HG03066 (cell line): ENCODE data around the gene IP6K3.
A peak's percentile ranks its signal among the peaks of the same experiment; 100 is the strongest.

Experiments used
- ATAC-seq: cut with Tn5 transposase; IDR thresholded peaks from one replicate; pipeline ENCODE4 v1.9.1; 2021; ENCODE audit warnings: low read depth; ENCODE audit not compliant: unreplicated experiment

Gene IP6K3, protein sequence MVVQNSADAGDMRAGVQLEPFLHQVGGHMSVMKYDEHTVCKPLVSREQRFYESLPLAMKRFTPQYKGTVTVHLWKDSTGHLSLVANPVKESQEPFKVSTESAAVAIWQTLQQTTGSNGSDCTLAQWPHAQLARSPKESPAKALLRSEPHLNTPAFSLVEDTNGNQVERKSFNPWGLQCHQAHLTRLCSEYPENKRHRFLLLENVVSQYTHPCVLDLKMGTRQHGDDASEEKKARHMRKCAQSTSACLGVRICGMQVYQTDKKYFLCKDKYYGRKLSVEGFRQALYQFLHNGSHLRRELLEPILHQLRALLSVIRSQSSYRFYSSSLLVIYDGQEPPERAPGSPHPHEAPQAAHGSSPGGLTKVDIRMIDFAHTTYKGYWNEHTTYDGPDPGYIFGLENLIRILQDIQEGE

DNA sequence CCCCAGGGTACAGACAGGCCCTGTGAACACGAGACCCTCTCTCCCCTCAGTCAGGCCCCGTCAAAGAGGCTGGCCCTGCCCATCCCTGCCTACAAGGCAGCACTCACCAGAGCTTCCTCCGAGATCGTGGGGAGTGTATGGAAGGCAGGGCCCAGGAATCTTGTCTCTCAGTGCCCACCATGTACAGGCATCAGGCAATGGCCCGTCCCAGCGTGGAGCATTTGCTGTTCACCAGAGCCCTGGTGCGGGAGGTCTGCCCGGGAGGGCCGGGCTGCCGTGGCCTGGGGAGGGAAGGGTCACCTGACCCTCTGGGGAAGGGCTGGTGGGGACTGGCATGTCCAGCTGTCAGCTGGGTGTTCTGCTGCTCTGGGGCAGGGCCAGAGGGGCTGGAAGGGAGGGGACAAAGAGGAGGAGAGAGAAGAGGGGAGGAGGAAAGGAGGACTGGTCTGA lies at the start of gene IP6K3:
TSS of gene IP6K3 (minus strand) at position 255 of the 450 bp plus-strand sequence. CDS start 11,429 bp downstream, outside the sequence.
- no peak for ATAC-seq

DNA sequence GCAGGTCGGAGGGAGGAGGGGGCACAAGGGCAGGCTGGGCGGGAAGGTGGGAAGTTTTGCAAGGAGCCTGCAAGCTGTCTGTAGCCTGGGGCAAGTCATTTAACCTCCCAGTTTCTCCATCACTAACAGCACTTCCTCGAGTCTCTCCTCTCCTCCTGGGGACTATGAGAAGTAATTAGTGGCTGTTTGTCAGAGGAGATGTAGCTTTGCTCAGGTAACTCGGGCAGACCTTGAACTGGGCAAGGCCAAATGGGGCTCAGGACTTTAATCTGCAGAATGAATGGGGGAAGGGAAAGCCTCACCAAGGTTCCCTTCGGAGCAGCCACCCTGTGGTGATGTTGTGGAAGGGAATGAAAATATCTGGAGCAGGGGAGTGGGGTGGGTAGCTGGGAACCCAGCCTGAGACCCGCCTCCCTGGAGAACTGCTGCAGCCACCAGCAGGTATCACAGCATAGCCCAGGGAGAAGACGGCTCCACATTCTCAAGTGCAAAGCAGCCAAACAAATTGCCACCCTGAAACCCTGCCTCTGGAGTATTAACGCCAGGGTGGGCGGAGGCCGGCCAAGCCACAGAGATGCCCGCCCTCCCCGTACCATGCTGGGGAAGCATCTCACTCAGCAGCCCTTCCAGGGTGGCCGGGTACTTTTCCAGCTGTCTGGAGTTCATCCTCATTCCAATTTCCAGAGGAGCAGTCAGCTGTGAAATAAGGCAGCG lies 48.4 kb upstream of the IP6K3 start:
- ATAC-seq: no peak

GRCh38 chr6:33792981-33793380 lies 46.3 kb upstream of the IP6K3 start:
- ATAC-seq: no peak

DNA sequence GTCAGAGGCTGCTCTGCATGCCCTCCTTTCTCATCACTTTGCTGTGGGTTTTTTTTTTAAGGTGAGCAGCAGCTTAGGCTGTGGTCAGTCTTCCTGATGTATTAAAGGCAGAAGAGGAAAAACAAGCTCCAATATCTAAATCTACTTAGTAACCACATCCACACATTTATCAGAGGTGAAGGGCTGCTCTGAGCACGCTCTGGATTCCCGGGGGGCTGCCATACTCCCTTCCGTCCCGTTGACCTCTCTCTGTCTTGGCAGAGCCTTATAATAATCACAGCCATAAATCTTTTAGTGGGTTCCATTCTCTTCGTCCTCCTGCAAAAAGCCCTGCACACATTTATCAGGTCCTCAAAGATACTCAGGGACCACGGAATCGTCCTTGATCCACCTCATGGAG lies 44.9 kb upstream of the IP6K3 start:
- ATAC-seq: no peak

DNA sequence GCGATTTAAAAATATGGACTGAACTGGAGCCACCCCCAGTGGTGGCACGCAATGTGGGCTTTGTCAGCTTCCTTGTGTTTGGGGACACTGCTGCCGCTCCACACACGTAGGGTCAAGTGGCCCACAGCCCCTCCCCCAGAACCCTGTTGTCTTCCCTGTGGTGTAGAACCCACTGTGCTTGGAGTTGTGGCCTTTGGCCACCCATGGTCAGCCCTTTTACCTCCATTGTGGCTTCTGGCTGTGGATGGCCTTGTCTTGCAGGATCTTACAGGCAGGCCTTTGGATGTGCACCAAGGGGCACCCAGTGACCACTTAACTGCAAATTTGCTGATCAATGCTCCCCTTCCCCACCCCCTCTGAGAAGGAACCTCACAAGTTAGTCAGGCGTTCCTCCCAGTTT lies 44.2 kb upstream of the IP6K3 start:
- no peak for ATAC-seq

- no peak for ATAC-seq
Observed at GRCh38 chr6:33790379-33790778, 43.7 kb upstream of the IP6K3 start.

- ATAC-seq: no peak
Observed at GRCh38 chr6:33789550-33789895, 42.8 kb upstream of the IP6K3 start.

DNA sequence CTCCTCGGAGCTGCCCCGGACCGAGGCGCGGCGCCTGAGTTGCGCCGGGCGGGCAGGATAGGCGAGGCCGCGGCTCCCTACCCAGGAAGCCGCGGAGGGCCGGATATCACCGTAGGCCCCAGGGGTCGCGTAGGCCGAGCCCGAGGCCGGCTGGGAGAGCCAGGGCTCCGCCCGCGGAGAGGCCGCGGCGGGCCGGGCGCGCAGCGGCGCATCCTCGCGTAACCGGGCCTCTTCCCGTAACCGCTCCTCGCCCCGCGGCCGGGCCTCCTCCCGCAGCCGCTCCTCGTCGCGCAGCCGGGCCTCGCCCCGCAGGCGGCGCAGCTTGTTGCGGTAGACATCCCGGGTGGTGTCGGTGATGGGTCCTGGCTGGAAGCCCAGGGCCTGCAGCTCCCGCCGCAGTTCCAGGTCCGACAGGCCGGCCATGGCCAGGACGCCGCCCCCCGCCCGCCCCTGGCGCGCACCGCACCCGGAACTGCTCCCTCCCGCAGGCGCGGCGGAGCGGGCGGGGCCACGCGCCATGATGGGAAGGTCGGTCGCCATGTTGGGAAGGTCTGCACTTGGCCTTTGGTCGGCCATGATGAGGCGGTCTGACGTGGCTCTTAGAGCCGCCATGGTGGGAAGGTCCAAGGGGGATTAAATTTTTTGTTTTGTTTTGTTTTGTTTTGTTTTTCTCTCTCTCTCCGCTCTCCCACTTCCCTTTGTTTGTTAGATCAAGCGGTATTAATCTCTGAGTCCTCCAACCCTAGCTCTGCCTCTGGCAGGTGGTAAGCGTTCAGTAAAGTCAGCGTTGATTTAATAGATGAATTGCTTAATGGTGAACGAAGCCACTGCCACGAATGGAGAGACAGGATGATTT lies 42.2 kb upstream of the IP6K3 start, which contains the start of gene LEMD2:
TSS of gene LEMD2 (minus strand) at position 437 of the 856 bp plus-strand sequence. CDS start at position 423, 14 bp downstream.
- ATAC-seq: peak; percentile 90

DNA sequence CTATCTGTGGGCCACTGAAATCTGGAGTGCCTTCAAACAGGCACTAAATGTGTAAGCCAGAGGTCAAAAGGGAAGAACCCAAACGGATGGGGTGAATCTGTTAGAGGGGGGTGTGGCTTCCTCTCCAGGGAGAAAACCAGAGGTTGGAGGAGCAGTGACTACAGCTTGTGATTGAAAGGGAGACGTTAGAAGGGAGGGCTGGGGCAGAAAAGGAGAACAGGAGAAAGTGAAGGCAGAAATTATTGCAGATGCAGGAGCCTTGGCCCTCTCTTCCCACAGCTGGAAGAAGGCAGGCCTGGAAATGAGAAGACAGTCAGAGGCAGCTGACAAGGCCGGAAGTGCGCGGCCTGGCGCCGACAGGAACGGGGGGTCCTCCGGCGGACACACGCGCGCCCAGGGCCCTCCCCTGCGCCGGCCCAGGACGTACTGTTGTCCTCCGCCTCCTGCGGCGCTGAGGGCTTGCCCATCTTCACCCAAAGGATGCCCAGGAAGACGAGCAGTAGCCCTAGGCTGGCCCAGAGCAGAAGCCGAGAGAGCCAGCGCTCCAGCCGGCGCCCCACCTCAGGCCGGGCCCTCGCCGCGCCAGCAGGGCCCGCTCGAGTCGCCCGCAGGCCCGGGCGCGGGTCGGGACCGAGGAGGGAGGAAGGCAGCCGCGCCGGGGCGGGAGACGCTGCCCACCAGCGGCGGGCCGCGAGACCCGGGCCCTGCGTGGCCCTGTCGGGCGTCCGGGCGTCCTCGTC lies 41.4 kb upstream of the IP6K3 start:
- peak; percentile 46 for ATAC-seq

GRCh38 chr6:33787346-33787953 lies 40.7 kb upstream of the IP6K3 start:
- no peak for ATAC-seq

- no peak for ATAC-seq
Observed at GRCh38 chr6:33786736-33787135, 40.0 kb upstream of the IP6K3 start.

DNA sequence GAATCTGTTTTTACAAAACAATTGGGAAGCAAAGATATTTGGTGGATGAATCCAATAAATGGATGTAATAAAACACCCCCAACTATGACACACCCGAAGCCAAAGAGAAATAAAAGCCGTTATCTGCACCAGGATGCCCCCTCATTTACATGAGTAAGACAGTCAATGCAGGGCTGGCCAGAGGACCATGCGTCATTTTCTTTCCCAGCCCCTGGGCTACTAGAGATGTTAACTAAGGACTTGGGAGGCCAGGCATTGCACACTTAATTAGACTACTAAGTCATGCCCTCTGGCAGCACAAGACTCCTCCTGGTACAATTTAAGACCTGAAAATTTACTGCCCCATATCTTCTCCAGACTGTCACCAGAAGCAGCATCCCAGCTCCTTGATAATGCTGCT lies 39.1 kb upstream of the IP6K3 start:
- ATAC-seq: no peak

GRCh38 chr6:33784787-33785186 lies 38.1 kb upstream of the IP6K3 start:
- no peak for ATAC-seq

DNA sequence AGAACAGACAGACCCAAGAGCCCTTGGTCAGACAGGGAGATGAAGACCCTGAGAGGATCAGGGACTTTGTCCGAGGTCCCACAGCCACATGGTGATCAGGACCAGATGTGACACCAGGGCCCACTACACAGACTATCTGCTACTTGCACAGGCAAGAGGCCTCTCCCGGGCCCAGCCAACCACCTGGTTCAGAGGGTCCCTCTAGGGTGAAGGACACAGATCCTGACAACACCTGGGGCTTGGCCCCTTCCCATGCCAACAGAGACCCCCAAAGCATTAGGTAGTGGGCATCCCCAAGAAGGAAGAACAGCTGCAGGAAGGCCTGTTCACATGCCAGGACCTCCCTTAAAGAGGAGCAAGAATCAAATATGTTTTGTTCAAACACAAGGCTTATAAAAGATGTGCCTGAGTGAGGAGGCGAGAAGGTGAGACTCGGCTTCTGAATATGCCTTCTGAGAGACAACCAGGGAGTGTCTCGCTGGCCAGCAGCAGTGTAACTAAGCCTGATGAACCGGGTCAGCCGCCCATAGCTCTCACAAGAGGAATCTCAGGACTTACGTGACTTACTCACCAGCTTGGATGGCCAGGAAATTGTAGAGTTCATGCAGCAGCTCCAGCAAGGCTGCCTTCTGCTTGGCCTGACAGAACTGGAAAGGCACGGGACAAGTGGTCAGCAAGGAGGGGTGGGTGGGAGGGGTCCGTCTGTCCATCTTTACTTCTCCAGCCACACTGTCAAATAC lies 37.2 kb upstream of the IP6K3 start:
- ATAC-seq: no peak

- no peak for ATAC-seq
Observed at GRCh38 chr6:33782561-33782960, 35.9 kb upstream of the IP6K3 start.

DNA sequence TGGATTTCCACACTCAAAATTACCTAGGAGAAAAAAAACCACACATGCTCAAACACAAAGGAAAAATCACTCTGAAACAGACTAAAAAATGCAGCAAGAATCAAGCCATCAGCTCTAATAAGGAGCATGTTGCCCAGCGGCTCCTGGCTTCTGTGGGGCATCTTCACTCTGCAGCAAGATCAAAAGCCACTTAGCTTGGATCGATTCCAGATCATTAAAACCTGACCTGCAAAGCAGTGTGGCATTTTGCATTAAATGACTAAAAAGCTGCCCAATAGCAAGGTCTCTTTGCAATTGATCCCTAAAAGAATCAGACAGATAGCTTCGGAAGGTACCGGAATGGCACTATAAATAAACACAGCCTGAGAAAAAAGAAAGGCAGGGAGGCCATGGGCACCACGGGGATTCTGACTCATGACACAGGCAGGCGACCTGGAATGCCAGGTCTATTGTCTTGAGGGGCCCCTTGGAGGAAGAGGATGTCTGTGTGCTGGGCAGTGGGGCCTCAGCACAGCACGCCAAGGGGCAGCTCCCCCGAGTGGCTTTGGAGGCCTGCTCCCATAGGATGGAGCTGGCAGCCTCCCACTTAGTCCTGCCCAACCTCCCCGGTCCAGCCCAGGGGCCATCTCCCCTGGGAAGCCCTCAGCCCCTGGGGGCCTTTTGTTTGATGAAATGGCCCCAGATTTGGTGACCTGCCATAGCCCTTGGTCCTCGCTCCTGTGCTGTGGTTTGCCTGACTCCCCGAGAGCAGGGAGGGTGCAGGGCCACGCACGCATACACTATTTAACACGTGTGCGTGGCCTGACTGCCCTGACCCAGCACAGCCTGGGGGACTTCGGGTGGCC lies 34.6 kb upstream of the IP6K3 start:
- no peak for ATAC-seq

GRCh38 chr6:33779895-33780294 lies 33.2 kb upstream of the IP6K3 start:
- ATAC-seq: no peak

DNA sequence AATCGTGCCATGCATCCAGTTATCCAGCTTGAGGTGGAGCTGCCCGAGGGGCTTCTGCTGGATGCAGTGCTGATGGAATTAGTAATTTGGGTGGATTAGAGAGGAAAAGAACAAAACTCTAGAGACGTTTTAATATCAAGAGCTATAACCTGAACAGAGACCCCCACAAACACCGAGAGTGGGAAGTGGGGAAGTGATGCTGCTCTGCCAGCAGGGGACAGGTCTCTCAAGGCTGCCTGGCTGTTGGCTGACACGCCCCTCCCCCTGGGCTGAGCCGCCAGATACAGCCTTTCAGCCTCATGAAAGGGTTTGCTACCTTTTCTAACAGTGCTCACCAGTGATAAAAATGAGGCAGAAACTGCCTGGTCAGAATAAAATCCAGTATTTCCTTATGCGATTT lies 32.6 kb upstream of the IP6K3 start:
- ATAC-seq: no peak
